ENCODE data around the gene BOC. TPM values are rescaled to one million over a fixed set of nuclear protein-coding genes. Genes with fewer than 3 reads are reported as not detected.

Gene BOC
- total and polyA plus RNA-seq, 2 of the 4 experiments (the other 2 are of a cell fraction) = 6.8 to 15.2 TPM

GRCh38 chr3:113167825-113168801 lies 43.2 kb upstream of the BOC start:
- Histone ChIP-seq H2BK20ac (ENCODE audit: low read depth, low read length) (no peak overlapping the region), H2BK15ac (ENCODE audit: low read depth, low read length) (no peak overlapping the region), H3K9ac (ENCODE audit: low read depth, low read length) (no peak overlapping the region), H3K4me3 (ENCODE audit: insufficient read depth, low read depth, low read length) (no peak overlapping the region), H3K27ac (ENCODE audit: insufficient read depth, low read length) (no peak overlapping the region), H2AFZ (replicated peaks; ENCODE audit: low read length, poor library complexity) (no peak overlapping the region), H3K27me3 (ENCODE audit: control insufficient read depth, insufficient read depth, low read length) (no peaks in the 10 kb centered on the region), H3K4ac (ENCODE audit: low read depth, low read length) (no peak overlapping the region), H3K79me1 (ENCODE audit: low read depth in 1 of 2, low read length in 2 of 2) (no peaks in the 10 kb centered on the region), H4K20me1 (ENCODE audit: insufficient read depth, low read length) (no peaks in the 10 kb centered on the region), H2BK5ac (ENCODE audit: low read depth, low read length, poor library complexity, severe bottlenecking) (no peak overlapping the region), H3K56ac (ENCODE audit: extremely low read depth, insufficient read depth, low read length) (no peak overlapping the region), H3K14ac (replicated peaks; ENCODE audit: low read depth, low read length) (no peak overlapping the region), H3K18ac (ENCODE audit: low read depth, low read length) (no peak overlapping the region), H2BK120ac (ENCODE audit: low read depth, low read length) (no peak overlapping the region), H3K9me1 (ENCODE audit: insufficient read depth, low read length) (no peaks in the 10 kb centered on the region), H4K5ac (ENCODE audit: low read depth, low read length) (no peak overlapping the region), H2AK9ac (replicated peaks; ENCODE audit: low read depth, low read length, poor library complexity) (no peak overlapping the region), H3K4me1 (ENCODE audit: control insufficient read depth, insufficient read depth, low read length) (peaks cover 10% of the 10 kb centered on the region; the same call in 1 of the 2 replicates), H3K4me2 (ENCODE audit: low read depth, low read length) (no peak overlapping the region), H3K36me3 (ENCODE audit: control insufficient read depth, insufficient read depth, low read length) (no peaks in the 10 kb centered on the region), H4K91ac (ENCODE audit: insufficient read depth, low read depth, low read length) (no peak overlapping the region), H3K23ac (ENCODE audit: low read depth, low read length) (no peak overlapping the region), H3K9me3 (ENCODE audit: control insufficient read depth, insufficient read depth, low read length) (no peaks in the 10 kb centered on the region), H2AK5ac (ENCODE audit: low read depth, low read length) (no peak overlapping the region), H4K8ac (ENCODE audit: low read depth in 2 of 2, low read length in 2 of 2) (no peak overlapping the region)
- no TSS peak for BruUV-seq (replicated peaks)
- POLR2A ChIA-PET (ENCODE audit: unreplicated experiment) = no interaction called here
- intact Hi-C loops (cut with micrococcal nuclease) = loop anchor here (5.0 kb wide), 1 partner anchor 44 kb away; the partner anchor contains the start of gene BOC
- ATAC-seq (ENCODE audit: low read depth) = no peak
- no peak for DNase-seq
- WGBS, 2 experiments (ENCODE audit: extremely low coverage in 2 of 2, insufficient read length in 1 of 2) = no CpG with 5 or more reads among the region's 7 CpGs
- dilution Hi-C loops (cut with HindIII; ENCODE audit: low sequenced_read_pairs, unreplicated experiment) = no loop called here
- CTCF ChIA-PET = interaction anchor here (1.5 kb wide), 1 partner anchor 120 kb away, joined by 3 read pairs; no protein-coding TSS in a partner anchor
- TF ChIP-seq, protein P1, sequence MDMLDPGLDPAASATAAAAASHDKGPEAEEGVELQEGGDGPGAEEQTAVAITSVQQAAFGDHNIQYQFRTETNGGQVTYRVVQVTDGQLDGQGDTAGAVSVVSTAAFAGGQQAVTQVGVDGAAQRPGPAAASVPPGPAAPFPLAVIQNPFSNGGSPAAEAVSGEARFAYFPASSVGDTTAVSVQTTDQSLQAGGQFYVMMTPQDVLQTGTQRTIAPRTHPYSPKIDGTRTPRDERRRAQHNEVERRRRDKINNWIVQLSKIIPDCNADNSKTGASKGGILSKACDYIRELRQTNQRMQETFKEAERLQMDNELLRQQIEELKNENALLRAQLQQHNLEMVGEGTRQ (IDR thresholded peaks at IDR 0.05; ENCODE audit: low read depth, low read length) = no peak
- no peak for TF ChIP-seq RCOR1 (IDR thresholded peaks at IDR 0.05; ENCODE audit: insufficient replicate concordance, low read length)
- TF ChIP-seq MAFK (IDR thresholded peaks at IDR 0.05; ENCODE audit: low read depth, low read length) = no peak
- TF ChIP-seq SMC3 (IDR thresholded peaks at IDR 0.05; ENCODE audit: low read depth, low read length) = no peak
- TF ChIP-seq, protein P2, sequence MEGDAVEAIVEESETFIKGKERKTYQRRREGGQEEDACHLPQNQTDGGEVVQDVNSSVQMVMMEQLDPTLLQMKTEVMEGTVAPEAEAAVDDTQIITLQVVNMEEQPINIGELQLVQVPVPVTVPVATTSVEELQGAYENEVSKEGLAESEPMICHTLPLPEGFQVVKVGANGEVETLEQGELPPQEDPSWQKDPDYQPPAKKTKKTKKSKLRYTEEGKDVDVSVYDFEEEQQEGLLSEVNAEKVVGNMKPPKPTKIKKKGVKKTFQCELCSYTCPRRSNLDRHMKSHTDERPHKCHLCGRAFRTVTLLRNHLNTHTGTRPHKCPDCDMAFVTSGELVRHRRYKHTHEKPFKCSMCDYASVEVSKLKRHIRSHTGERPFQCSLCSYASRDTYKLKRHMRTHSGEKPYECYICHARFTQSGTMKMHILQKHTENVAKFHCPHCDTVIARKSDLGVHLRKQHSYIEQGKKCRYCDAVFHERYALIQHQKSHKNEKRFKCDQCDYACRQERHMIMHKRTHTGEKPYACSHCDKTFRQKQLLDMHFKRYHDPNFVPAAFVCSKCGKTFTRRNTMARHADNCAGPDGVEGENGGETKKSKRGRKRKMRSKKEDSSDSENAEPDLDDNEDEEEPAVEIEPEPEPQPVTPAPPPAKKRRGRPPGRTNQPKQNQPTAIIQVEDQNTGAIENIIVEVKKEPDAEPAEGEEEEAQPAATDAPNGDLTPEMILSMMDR (conservative IDR thresholded peaks at IDR 0.05; ENCODE audit: low read depth, low read length) = no peak
- TF ChIP-seq CEBPB (IDR thresholded peaks at IDR 0.05; ENCODE audit: low read depth, low read length) = no peak
- TF ChIP-seq MAZ (IDR thresholded peaks at IDR 0.05; ENCODE audit: borderline replicate concordance, low read depth, low read length) = no peak
- TF ChIP-seq FOS (IDR thresholded peaks at IDR 0.05; ENCODE audit: low read depth, low read length) = no peak
- TF ChIP-seq MXI1 (IDR thresholded peaks at IDR 0.05; ENCODE audit: borderline replicate concordance, low read depth, low read length) = no peak
- in situ Hi-C loops (cut with MboI; ENCODE audit: low sequenced_read_pairs) = no loop called here
